ENCODE results near the gene FBXW7. TPM values are rescaled to one million over a fixed set of nuclear protein-coding genes. Genes with fewer than 3 reads are reported as not detected.
A peak's percentile ranks its signal among the peaks of the same experiment; 100 is the strongest.

Gene FBXW7
- total RNA-seq, 1 donor from 2014 or later: 61.1 TPM

DNA sequence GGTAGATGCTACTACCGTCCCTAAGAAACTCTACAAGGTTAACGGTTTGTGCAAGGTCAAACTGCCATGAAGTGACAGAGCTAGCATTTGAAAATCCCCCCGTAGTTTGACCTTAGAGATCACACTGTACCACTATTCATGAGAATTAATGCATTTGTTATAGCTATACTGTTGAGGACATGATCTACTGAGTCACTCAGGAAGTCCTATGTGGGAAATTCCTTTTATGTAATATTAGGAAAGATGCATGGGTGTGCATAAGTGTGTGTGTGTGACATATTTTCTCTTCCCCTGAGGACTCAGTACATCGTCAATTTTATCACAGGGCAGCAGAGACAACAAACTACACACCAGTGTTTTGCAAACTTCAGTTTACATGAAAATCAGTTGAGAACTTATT, 141.1 kb downstream of the FBXW7 start:
- no peak for DNase-seq (ENCODE audit: extremely low spot score in 2 of 2)
- no peaks in the 10 kb centered on the region for H3K27me3 ChIP-seq
- intact Hi-C loops (cut with DNase I): no loop called here
- no peaks in the 10 kb centered on the region for H3K4me1 ChIP-seq
- H3K9me3 ChIP-seq: no peaks in the 10 kb centered on the region
- no peak overlapping the region for H3K27ac ChIP-seq
- no peak overlapping the region for H3K4me3 ChIP-seq
- no peaks in the 10 kb centered on the region for H3K36me3 ChIP-seq
- TF ChIP-seq POLR2A (IDR thresholded peaks at IDR 0.05) (no peak), CTCF (IDR thresholded peaks at IDR 0.05) (no peak), POLR2AphosphoS5 (IDR thresholded peaks at IDR 0.05; ENCODE audit: insufficient read depth in 1 of 2, low read depth in 1 of 2) (no peak)

- intact Hi-C loops (cut with DNase I): no loop called here
Measured at GRCh38 chr4:152392079-152392478, 143.8 kb downstream of the FBXW7 start.

GRCh38 chr4:152390216-152390615, 145.7 kb downstream of the FBXW7 start:
- Histone ChIP-seq H3K36me3 (no peaks in the 10 kb centered on the region), H3K4me3 (no peak overlapping the region), H3K4me1 (no peaks in the 10 kb centered on the region), H3K27me3 (no peaks in the 10 kb centered on the region), H3K9me3 (no peaks in the 10 kb centered on the region), H3K27ac (no peak overlapping the region)
- no peak for DNase-seq (ENCODE audit: extremely low spot score in 2 of 2)
- intact Hi-C loops (cut with DNase I): no loop called here
- no peak for TF ChIP-seq POLR2AphosphoS5 (IDR thresholded peaks at IDR 0.05; ENCODE audit: insufficient read depth in 1 of 2, low read depth in 1 of 2)
- TF ChIP-seq CTCF (IDR thresholded peaks at IDR 0.05): no peak
- no peak for TF ChIP-seq POLR2A (IDR thresholded peaks at IDR 0.05)

More at GRCh38 chr4:152392079-152392478, 143.8 kb downstream of the FBXW7 start:
- no peak overlapping the region for H3K4me3 ChIP-seq
- TF ChIP-seq POLR2A (IDR thresholded peaks at IDR 0.05): no peak
- TF ChIP-seq POLR2AphosphoS5 (IDR thresholded peaks at IDR 0.05; ENCODE audit: insufficient read depth in 1 of 2, low read depth in 1 of 2): no peak
- TF ChIP-seq CTCF (IDR thresholded peaks at IDR 0.05): no peak
- no peaks in the 10 kb centered on the region for H3K9me3 ChIP-seq
- no peaks in the 10 kb centered on the region for H3K27me3 ChIP-seq
- DNase-seq (ENCODE audit: extremely low spot score in 2 of 2): no peak
- H3K36me3 ChIP-seq: no peaks in the 10 kb centered on the region
- no peaks in the 10 kb centered on the region for H3K4me1 ChIP-seq
- no peak overlapping the region for H3K27ac ChIP-seq

DNA sequence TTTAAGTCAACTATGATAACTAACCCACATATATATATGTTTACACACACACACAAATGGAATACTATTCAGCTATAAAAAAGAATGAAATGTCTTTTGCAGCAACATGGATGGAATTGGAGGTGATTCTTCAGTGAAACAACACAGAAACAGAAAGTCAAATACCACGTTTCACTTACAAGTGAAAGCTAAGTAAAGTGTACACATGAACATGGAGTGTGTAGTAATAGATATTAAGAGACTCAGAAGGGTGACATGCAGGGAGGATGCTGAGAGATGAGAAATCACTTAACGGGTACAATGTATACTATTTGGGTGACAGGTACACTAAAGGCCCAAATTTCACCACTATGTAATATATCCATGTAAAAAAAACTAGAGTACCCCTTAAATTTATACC, 146.5 kb downstream of the FBXW7 start:
- no peak for DNase-seq (ENCODE audit: extremely low spot score in 2 of 2)
- no peaks in the 10 kb centered on the region for H3K9me3 ChIP-seq
- no peak overlapping the region for H3K4me3 ChIP-seq
- H3K27me3 ChIP-seq: no peaks in the 10 kb centered on the region
- H3K27ac ChIP-seq: no peak overlapping the region
- no peak for TF ChIP-seq POLR2AphosphoS5 (IDR thresholded peaks at IDR 0.05; ENCODE audit: insufficient read depth in 1 of 2, low read depth in 1 of 2)
- TF ChIP-seq POLR2A (IDR thresholded peaks at IDR 0.05): no peak
- TF ChIP-seq CTCF (IDR thresholded peaks at IDR 0.05): no peak
- no peaks in the 10 kb centered on the region for H3K36me3 ChIP-seq
- intact Hi-C loops (cut with DNase I): no loop called here
- no peaks in the 10 kb centered on the region for H3K4me1 ChIP-seq

GRCh38 chr4:152385551-152385950, 150.3 kb downstream of the FBXW7 start:
- H3K4me3 ChIP-seq: no peak overlapping the region
- no peaks in the 10 kb centered on the region for H3K27me3 ChIP-seq
- no peaks in the 10 kb centered on the region for H3K4me1 ChIP-seq
- TF ChIP-seq POLR2AphosphoS5 (IDR thresholded peaks at IDR 0.05; ENCODE audit: insufficient read depth in 1 of 2, low read depth in 1 of 2): no peak
- TF ChIP-seq CTCF (IDR thresholded peaks at IDR 0.05): peak in 1 of 3 experiments; percentile 47
- intact Hi-C loops (cut with DNase I): no loop called here
- H3K36me3 ChIP-seq: no peaks in the 10 kb centered on the region
- DNase-seq (ENCODE audit: extremely low spot score in 2 of 2): no peak
- no peaks in the 10 kb centered on the region for H3K9me3 ChIP-seq
- H3K27ac ChIP-seq: no peak overlapping the region
